DOHH2 (cell line): ENCODE data around the gene SRPRA.

Experiments used
- H3F3A ChIP-seq: fragments of 200-600 bp; sonication (generic), shearing (Covaris generic); 2 replicates; pipeline ENCODE4 v1.6.0; 2016; ENCODE audit warnings: antibody characterized with exemption, mild to moderate bottlenecking; ENCODE audit not compliant: control insufficient read depth, insufficient read depth
- H3K27ac ChIP-seq: fragments of 200-600 bp; sonication (generic); 2 replicates; pipeline ENCODE4 v1.5.1; 2014; ENCODE audit warnings: low read depth, mild to moderate bottlenecking, low read length, moderate library complexity
- H3K27me3 ChIP-seq: fragments of 200-600 bp; sonication (generic); 2 replicates; pipeline ENCODE4 v1.6.1; 2014; ENCODE audit warnings: mild to moderate bottlenecking, low read length, mixed read lengths; ENCODE audit not compliant: control insufficient read depth
- H3K36me3 ChIP-seq: fragments of 200-600 bp; sonication (generic); 2 replicates; pipeline ENCODE4 v1.6.1; 2014; ENCODE audit warnings: mild to moderate bottlenecking, low read length, moderate library complexity, mixed read lengths; ENCODE audit not compliant: control insufficient read depth
- H3K4me1 ChIP-seq: fragments of 200-600 bp; sonication (generic); 2 replicates; pipeline ENCODE4 v1.6.1; 2014; ENCODE audit warnings: mild to moderate bottlenecking, low read length, mixed read lengths; ENCODE audit not compliant: control insufficient read depth
- H3K4me2 ChIP-seq: fragments of 200-600 bp; sonication (generic); 2 replicates; pipeline ENCODE4 v1.6.0; 2014; ENCODE audit warnings: mild to moderate bottlenecking, low read length, moderate library complexity
- H3K4me3 ChIP-seq: fragments of 200-600 bp; sonication (generic); 2 replicates; pipeline ENCODE4 v1.5.1; 2014; ENCODE audit warnings: mild to moderate bottlenecking, low read length, mixed read lengths
- H3K79me2 ChIP-seq: fragments of 200-600 bp; sonication (generic); 2 replicates; pipeline ENCODE4 v1.6.1; 2014; ENCODE audit warnings: mild to moderate bottlenecking, low read length, mixed read lengths; ENCODE audit not compliant: control insufficient read depth
- H3K9me2 ChIP-seq: fragments of 200-600 bp; sonication (generic); replicated peaks from 2 replicates; pipeline ENCODE4 v1.6.1; 2014; ENCODE audit warnings: mild to moderate bottlenecking, low read length, mixed read lengths; ENCODE audit not compliant: control insufficient read depth
- H3K9me3 ChIP-seq: fragments of 200-600 bp; sonication (generic); 2 replicates; pipeline ENCODE4 v1.6.1; 2014; ENCODE audit warnings: antibody characterized with exemption, low read length, mixed read lengths; ENCODE audit not compliant: control insufficient read depth, insufficient read depth
- H4K20me1 ChIP-seq: fragments of 200-600 bp; sonication (generic); 2 replicates; pipeline ENCODE4 v1.6.0; 2014; ENCODE audit warnings: low read depth, mild to moderate bottlenecking, antibody characterized with exemption, low read length, moderate library complexity; ENCODE audit not compliant: control insufficient read depth, insufficient read depth
- EZH2phosphoT487 ChIP-seq: fragments of 200-600 bp; sonication (generic); IDR thresholded peaks from 2 replicates; pipeline ENCODE4 v1.6.1; 2017; ENCODE audit warnings: borderline replicate concordance, mild to moderate bottlenecking, antibody characterized with exemption, low read length, moderate library complexity, mixed read lengths
- TF ChIP-seq, protein P1 (sequence below): fragments of 200-600 bp; sonication (generic); IDR thresholded peaks from one replicate; pipeline ENCODE4 v1.5.1; 2014; ENCODE audit warnings: antibody characterized with exemption, mild to moderate bottlenecking, low read depth, low read length; ENCODE audit not compliant: poor library complexity, severe bottlenecking

The SRPRA gene

DNA sequence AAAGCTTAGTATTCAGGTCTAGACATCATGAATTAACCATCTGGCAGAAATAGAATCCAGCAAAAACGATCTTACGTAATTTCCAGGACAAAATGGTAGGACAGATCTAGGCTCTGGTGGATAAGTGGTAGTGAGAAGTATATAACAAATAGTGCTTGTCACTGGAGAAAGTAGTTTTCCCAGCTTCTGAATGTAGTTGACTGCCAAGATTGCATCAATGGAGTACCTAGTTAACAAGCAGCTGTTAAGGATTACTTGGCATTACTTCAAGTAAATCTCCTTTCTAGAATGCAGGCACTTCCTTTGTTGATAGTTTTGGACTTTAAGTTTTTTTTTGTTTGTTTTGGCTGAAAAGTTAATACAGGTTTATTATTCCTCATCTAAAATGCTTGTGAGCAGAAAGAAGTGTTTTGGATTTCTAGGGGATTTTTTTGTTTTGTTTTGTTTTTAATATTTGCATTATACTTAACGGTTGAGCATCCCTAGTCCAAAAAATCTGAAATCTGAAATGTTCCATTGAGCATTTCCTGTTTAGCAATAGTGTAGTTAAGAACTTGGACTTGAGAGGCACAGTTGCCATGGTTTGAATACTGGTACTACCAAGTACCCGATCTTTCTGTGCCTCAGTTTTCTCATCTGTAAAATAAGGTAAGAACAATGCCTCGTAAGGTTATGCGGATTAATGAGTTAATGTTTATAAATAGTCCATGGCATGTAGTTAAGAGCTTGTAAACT is 36.8 kb downstream of the SRPRA start:
- H3K9me2 ChIP-seq = no peaks in the 10 kb centered on the region
- no peak for TF ChIP-seq EZH2phosphoT487
- TF ChIP-seq, protein P1, sequence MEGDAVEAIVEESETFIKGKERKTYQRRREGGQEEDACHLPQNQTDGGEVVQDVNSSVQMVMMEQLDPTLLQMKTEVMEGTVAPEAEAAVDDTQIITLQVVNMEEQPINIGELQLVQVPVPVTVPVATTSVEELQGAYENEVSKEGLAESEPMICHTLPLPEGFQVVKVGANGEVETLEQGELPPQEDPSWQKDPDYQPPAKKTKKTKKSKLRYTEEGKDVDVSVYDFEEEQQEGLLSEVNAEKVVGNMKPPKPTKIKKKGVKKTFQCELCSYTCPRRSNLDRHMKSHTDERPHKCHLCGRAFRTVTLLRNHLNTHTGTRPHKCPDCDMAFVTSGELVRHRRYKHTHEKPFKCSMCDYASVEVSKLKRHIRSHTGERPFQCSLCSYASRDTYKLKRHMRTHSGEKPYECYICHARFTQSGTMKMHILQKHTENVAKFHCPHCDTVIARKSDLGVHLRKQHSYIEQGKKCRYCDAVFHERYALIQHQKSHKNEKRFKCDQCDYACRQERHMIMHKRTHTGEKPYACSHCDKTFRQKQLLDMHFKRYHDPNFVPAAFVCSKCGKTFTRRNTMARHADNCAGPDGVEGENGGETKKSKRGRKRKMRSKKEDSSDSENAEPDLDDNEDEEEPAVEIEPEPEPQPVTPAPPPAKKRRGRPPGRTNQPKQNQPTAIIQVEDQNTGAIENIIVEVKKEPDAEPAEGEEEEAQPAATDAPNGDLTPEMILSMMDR = no peak
- no peaks in the 10 kb centered on the region for H3F3A ChIP-seq
- no peaks in the 10 kb centered on the region for H3K9me3 ChIP-seq
- H3K27me3 ChIP-seq = no peaks in the 10 kb centered on the region
- no peak overlapping the region for H3K27ac ChIP-seq
- no peaks in the 10 kb centered on the region for H4K20me1 ChIP-seq
- H3K4me2 ChIP-seq = no peak overlapping the region
- no peaks in the 10 kb centered on the region for H3K79me2 ChIP-seq
- no peaks in the 10 kb centered on the region for H3K4me1 ChIP-seq
- H3K4me3 ChIP-seq = no peak overlapping the region
- H3K36me3 ChIP-seq = no peaks in the 10 kb centered on the region

DNA sequence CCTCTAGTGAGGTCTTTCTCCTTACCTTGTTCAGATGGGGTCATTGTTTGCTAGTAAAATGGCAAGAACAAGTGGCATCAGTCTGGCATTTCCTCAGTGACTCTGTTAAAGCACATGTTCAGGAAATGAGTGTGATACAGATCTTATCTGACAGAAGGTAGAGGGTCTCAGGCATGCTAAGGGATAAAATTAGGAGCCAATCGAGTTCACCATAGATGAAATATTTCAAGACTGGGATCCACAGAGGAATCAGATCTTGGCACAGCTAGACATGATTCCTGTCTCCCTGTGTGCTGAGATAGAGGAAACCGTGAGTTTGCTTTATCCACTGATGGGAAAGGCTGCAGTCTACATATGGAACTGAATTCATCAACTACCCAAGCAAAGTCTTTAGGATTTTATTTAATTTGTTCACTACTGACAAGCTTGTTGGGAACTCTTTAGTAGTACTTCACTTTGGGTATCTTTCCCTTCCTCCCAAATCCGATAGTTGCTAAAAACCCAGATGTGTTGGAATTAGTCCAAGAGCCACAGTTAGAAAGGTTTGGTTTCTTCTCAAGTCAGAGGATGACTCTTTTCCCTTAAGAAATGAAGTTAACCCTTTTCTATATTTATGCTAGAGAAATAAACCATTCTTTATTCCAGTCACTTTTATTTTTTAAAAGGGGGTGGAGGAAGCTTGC is 38.7 kb downstream of the SRPRA start:
- no peaks in the 10 kb centered on the region for H3K36me3 ChIP-seq
- H3K27me3 ChIP-seq = no peaks in the 10 kb centered on the region
- H3K9me2 ChIP-seq = no peaks in the 10 kb centered on the region
- H3K4me2 ChIP-seq = no peak overlapping the region
- H4K20me1 ChIP-seq = no peaks in the 10 kb centered on the region
- TF ChIP-seq, protein P1 = no peak
- TF ChIP-seq EZH2phosphoT487 = no peak
- no peaks in the 10 kb centered on the region for H3K9me3 ChIP-seq
- peaks cover under 1% of the 10 kb centered on the region; the same call in 1 of the 2 replicates for H3K79me2 ChIP-seq
- no peaks in the 10 kb centered on the region for H3F3A ChIP-seq
- H3K27ac ChIP-seq = no peak overlapping the region
- no peak overlapping the region for H3K4me3 ChIP-seq
- H3K4me1 ChIP-seq = no peaks in the 10 kb centered on the region

- Histone ChIP-seq H3F3A (no peaks in the 10 kb centered on the region), H3K4me1 (no peaks in the 10 kb centered on the region), H3K9me2 (no peaks in the 10 kb centered on the region), H3K27me3 (no peaks in the 10 kb centered on the region), H3K79me2 (peaks cover 23% of the 10 kb centered on the region), H3K36me3 (no peaks in the 10 kb centered on the region), H3K4me3 (no peak overlapping the region), H4K20me1 (no peaks in the 10 kb centered on the region), H3K27ac (no peak overlapping the region), H3K9me3 (no peaks in the 10 kb centered on the region), H3K4me2 (no peak overlapping the region)
- no peak for TF ChIP-seq EZH2phosphoT487
- TF ChIP-seq, protein P1 = no peak
Observed at GRCh38 chr11:126226334-126227084, 42.2 kb downstream of the SRPRA start.
